B cell (primary cell): ENCODE measurements around the gene NPVF.

Source experiments
- EZH2 ChIP-seq: IDR thresholded peaks from 2 replicates; pipeline ENCODE4 v1.6.1; 2012; ENCODE audit warnings: borderline replicate concordance, low read depth, mild to moderate bottlenecking, moderate library complexity, low read length; ENCODE audit not compliant: insufficient read depth, poor library complexity, severe bottlenecking
- TF ChIP-seq, protein P1 (sequence below): fragments of 200-600 bp; IDR thresholded peaks from one replicate; pipeline ENCODE4 v1.8.0; 2022; ENCODE audit warnings: antibody characterized with exemption, mild to moderate bottlenecking

- TF ChIP-seq, protein P1, sequence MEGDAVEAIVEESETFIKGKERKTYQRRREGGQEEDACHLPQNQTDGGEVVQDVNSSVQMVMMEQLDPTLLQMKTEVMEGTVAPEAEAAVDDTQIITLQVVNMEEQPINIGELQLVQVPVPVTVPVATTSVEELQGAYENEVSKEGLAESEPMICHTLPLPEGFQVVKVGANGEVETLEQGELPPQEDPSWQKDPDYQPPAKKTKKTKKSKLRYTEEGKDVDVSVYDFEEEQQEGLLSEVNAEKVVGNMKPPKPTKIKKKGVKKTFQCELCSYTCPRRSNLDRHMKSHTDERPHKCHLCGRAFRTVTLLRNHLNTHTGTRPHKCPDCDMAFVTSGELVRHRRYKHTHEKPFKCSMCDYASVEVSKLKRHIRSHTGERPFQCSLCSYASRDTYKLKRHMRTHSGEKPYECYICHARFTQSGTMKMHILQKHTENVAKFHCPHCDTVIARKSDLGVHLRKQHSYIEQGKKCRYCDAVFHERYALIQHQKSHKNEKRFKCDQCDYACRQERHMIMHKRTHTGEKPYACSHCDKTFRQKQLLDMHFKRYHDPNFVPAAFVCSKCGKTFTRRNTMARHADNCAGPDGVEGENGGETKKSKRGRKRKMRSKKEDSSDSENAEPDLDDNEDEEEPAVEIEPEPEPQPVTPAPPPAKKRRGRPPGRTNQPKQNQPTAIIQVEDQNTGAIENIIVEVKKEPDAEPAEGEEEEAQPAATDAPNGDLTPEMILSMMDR, result no peak
- TF ChIP-seq EZH2, result no peak
Measured at GRCh38 chr7:25261545-25262140, 33.4 kb upstream of the NPVF start.
